GM19099 (cell line): Measurements from ENCODE around the gene KRT16.

Source experiments
- POLR2A ChIP-seq: IDR thresholded peaks from 3 replicates; pipeline ENCODE4 v1.6.1; 2011; ENCODE audit warnings: low read depth; ENCODE audit not compliant: insufficient read length; ENCODE audit errors: extremely low read depth

The KRT16 gene

DNA sequence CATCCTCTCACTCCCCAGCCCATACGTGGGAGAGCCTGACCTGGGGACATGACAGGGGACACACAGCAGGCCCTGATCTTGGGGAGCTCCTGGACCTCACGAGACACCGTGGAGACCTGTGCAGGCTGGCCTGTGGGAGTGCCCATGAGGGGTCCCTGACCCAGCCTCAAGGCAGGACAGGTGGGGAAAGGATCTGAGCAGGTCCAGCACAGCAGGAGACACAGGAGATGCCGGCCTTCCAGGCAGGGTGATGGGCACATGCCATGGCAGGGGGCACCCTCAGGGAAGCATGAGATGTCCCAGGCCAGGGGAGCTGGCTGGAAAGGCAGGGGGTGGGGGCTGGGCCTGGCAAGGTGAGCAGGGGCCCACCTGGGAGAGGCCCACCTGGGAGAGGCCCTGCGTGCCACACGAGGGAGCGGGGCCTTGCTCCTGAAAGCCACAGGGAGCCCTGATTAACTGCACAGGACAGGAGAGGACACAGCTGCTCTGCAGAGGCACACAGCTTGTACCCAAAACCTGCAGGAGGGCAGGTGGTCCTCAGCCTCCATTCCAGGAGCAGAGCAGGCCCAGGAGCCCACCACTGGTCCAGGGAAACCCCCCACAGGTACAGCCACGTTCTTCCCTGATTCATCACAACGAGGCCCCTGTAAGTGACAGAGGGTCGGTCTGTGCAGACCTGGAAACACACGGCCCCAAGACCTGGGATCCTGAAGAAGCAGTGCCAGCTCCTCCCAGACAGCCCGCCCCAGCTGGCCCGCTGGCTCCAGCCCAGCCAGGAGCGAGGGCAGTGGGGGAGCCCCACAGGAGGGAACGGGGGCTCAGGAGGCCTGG is 38.4 kb upstream of the KRT16 start:
- TF ChIP-seq POLR2A = no peak

DNA sequence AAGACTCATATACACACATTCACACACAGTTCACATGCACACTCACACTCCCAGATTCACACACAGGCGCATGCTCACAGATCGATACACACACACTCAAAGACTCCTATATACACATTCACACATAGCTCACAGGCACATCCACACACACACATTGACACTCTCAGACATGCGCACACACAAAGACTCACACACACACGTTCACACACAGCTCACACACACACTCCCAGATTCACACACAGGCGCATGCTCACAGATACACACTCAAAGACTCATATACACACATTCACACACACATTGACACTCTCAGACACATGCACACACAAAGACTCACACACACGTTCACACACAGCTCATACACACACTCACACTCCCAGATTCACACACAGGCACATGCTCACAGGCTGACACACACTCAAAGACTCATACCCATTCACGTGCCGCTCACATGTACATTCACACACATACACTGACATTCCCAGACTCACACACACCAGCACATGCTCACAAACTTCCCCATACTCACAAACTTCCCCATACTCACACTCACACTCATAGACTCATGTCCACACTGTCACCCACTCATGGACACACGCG is 37.5 kb upstream of the KRT16 start:
- TF ChIP-seq POLR2A = no peak

DNA sequence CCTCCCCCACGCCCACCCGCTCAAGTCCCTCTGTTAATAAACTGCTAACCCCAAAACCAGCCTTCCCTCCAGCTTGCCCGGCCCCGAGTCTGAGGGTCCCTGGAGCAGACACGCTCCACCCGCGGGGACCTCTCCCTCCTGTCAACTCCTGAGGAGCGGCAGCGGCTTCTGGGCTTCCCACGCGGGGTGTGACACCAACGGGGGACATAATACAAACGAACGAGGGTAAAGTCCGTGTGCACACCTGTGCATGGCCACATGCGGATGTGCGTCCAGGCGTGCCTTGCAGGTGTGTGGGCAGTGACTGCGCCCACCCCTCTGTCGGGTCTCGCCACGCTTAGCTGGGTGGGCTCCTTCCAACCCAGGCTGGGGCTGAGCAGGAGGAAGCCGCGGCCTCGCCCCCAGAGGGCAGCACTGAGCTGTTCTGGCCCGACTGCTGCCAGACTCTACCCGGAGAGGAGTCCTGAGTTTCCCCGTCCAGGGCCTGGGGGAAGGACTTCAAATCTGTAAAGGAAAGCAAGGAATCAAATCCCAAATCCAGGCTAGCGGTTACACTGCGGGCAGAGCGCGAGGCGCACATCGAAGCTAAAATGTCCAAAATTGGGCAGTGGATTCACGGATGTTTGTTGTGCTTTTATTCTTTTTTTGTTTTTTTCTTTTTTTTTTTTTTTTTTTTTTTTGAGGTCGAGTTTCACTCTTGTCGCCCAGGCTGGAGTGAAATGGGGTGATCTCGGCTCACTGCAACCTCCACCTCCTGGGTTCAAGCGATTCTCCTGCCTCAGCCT is 36.0 kb upstream of the KRT16 start:
- TF ChIP-seq POLR2A = no peak

DNA sequence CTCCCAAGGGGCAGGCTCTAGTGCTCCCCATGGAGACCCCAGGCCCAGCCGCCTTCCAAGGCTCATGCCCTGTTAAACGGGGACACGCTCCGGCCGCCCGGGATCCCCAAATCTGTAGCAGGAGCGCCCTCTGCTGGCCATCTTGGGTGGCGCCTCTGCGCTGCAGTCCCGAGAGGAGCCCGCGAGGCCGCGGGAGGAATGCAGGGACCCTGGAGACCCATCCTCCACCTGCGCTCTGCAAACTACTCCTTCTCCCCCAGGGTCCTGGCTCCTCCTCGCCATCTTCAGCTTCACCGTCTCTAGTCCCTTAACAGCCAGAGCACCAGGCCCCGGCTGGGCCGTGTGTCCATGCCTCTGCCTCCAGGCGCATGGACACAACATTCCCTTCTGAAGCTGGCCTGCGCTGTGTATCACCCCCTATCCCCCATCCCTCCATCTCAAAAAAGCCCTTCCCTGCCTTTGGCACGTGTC is 35.4 kb upstream of the KRT16 start:
- no peak for TF ChIP-seq POLR2A

DNA sequence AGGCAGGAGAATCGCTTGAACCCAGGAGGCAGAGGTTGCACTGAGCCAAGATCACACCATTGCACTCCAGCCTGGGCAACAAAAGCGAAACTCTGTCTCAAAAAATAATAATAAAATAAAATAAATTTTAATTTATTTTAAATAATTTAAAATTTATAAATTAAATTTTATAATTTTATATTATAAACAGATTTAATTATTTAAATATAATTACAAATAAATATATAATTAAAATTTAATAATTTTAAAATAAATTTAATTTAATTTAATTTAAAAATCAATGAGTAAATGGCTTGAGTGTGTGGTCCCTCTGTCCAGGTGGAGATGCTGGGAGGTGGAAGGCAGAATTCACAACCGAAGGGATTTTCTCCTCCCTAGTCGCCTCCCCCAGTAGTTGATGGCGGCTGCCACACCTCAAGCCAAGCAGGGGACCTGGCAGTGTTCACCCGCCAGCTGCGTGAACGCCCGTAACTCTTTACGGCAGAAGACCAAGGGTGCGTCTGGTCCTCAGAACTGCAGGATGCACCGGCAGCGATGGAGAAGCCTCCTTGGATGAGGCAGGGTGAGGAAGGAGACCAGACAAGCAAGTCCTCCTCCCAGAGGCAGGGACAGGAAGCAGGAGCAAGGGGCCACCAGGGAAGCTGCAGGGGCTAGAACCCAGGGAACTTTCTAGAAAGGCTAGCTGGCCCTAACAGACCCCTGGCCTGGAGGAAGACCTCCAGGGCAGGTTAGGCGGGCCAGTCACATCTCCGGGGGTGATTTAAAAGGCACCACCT is 34.7 kb upstream of the KRT16 start:
- TF ChIP-seq POLR2A = no peak

DNA sequence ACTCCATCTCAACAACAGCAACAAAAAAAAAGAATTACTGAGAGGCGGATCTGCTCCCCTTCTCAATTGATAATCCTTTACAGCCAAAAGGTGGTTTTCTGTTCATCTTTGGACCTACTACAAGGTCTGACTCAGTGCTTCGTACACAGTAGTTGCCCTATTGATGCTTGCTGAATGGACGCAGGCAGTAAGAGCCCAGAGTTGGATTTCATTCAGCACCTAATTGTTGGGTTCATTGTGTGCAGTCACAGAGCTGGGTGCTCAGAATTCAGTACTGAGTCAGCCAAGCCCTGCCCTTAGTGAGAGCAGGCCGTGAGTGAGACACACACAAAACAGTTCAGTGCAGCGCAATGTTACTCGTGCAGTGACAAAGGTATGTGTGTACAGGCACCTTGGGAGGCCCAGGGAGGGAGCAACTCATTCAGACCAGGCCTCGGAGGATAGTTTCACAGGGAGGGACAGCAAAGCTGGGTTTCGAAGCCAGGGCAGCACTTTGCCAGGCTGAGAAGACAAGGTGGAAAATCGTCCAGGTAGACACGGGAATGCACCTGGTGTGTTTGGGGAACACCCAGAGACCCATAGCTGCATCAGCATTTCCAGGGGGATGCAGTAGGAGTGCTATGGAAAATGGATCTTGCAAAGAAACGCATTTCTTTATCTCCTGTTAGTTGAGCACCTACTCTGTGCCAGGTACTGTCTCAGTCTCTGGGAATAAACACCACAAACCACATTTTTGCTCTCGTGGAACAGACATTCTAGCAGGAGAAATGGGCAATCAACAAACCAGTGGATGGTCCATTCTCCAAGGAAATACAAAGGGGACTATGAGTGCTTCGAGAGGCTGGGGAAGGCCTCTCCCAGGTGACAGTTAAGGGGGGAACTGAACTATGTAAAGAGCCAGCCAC is 29.9 kb upstream of the KRT16 start:
- TF ChIP-seq POLR2A = no peak

DNA sequence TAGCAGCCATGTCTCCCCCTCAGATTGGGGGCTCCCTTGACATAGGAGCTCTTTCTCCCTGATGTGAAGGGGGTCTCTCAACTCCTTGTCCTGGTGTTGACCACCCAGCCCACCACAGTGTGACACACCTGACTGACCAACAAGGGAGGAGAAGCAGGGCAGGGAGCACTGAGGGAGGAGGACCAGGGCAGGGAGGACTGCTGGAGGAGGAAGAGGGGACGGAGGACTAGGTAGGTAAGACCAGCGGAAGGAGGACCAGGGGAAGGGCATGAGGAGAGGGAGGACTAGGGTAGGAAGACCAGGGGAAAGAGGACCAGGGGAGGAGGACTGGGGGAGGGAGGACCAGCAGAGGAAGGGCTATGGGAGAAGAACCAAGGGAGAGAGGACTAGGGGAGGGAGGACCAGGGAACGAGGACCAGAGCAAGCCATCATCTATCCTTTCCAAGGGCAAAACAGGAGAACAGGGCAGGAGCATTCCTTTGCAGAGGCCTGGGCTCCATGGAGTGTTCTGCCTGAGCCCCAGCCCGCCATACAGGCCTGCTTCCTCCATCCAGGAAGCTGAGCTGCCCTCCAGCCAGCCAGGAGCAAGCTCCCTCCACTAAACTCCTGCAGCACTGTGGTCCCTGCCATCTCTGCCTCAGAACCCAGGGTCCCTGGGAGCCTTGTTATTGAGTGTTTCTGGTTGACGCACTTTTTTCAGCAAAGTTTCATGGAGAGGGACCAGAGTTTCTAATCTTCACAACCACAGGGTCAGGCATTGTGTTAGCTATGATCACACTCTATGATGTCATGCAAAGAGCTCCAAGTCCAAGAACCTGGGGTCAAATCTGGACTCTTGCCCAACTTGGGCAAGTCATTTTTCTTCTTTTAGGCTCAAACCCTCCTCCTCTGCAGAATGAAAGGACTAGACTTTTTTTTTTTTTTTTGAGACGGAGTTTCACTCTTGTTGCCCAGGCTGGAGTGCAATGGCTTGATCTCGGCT is 27.2 kb upstream of the KRT16 start:
- TF ChIP-seq POLR2A = no peak

- no peak for TF ChIP-seq POLR2A
These were observed 26.4 kb upstream of the KRT16 start for GRCh38 chr17:41638941-41639340.

- no peak for TF ChIP-seq POLR2A
These were observed 25.6 kb upstream of the KRT16 start for GRCh38 chr17:41638194-41638593.

DNA sequence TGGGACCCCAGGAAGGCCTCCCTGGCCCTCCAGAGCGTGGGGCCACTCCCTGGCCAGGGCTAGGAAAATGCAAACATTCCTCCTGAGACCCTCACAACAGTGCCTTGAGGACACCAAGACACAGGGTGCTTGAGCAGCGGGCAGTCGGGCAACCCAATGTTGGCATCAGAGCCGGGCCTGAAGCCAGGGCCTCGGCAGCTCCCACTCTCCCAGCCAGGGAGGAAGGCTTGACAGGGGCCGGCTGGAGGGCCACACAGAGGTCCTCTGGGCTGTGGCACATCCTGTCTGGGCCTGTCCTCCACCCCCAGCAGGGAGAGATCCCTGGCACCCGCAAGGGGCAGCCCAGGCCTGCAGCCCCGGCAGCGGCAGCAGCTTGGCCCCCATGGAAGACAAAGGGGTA is 24.1 kb upstream of the KRT16 start:
- no peak for TF ChIP-seq POLR2A

- TF ChIP-seq POLR2A = no peak
These were observed 22.8 kb upstream of the KRT16 start for GRCh38 chr17:41635121-41636097.

GRCh38 chr17:41634639-41635038 is 22.1 kb upstream of the KRT16 start:
- no peak for TF ChIP-seq POLR2A

- no peak for TF ChIP-seq POLR2A
These were observed 21.1 kb upstream of the KRT16 start for GRCh38 chr17:41633556-41634199.
